Measurements from ENCODE around the gene BTBD9.

- no peak for TF ChIP-seq ZBTB21 (CRISPR knock-in tag; IDR thresholded peaks at IDR 0.05)
- TF ChIP-seq RNF2 (conservative IDR thresholded peaks at IDR 0.05; ENCODE audit: low read depth) = no peak
- no peak for TF ChIP-seq ZNF30 (CRISPR knock-in tag; IDR thresholded peaks at IDR 0.05)
- no peak for TF ChIP-seq ZNF670 (CRISPR knock-in tag; IDR thresholded peaks at IDR 0.05; ENCODE audit: borderline replicate concordance)
- no peak for TF ChIP-seq ASH2L (IDR thresholded peaks at IDR 0.05; ENCODE audit: insufficient read length, low read depth, low read length)
- TF ChIP-seq CTCF (CRISPR knock-in tag; IDR thresholded peaks at IDR 0.05) = no peak
- no peak for TF ChIP-seq MAZ (IDR thresholded peaks at IDR 0.05; ENCODE audit: borderline replicate concordance, low read depth, low read length)
- no peak for TF ChIP-seq MAZ (CRISPR knock-in tag; IDR thresholded peaks at IDR 0.05; ENCODE audit: low read depth)
- TF ChIP-seq MEIS2 (CRISPR knock-in tag; IDR thresholded peaks at IDR 0.05) = no peak
- no peak for TF ChIP-seq ZNF20 (CRISPR knock-in tag; IDR thresholded peaks at IDR 0.05)
- no peak for TF ChIP-seq ATF6 (CRISPR knock-in tag; conservative IDR thresholded peaks at IDR 0.05)
- no peak for TF ChIP-seq NR1H2 (CRISPR knock-in tag; IDR thresholded peaks at IDR 0.05; ENCODE audit: borderline replicate concordance, low read depth)
- no peak for TF ChIP-seq REXO4 (CRISPR knock-in tag; IDR thresholded peaks at IDR 0.05; ENCODE audit: borderline replicate concordance)
Observed at GRCh38 chr6:38155621-38156204, 484.0 kb downstream of the BTBD9 start.
